Neural cell (in vitro differentiated cells): ENCODE data around the gene AMH. TPM values are rescaled to one million over a fixed set of nuclear protein-coding genes. Genes with fewer than 3 reads are reported as not detected.

Source experiments
- H2AFZ ChIP-seq: fragments of 200-600, 300-800 bp; sonication (generic), shearing (Covaris generic); 2 replicates; pipeline ENCODE4 v1.6.0; 2014; ENCODE audit warnings: low read depth, mild to moderate bottlenecking, antibody characterized with exemption, low read length, moderate library complexity
- H3F3A ChIP-seq: fragments of 200-600 bp; shearing (Covaris generic); 2 replicates; pipeline ENCODE4 v1.6.1; 2016; ENCODE audit warnings: mild to moderate bottlenecking, moderate library complexity, mixed read lengths, antibody characterized with exemption, low read length; ENCODE audit not compliant: insufficient read depth, poor library complexity, severe bottlenecking
- H3K27ac ChIP-seq: fragments of 200-600, 300-800 bp; sonication (generic), shearing (Covaris generic); 2 replicates; pipeline ENCODE4 v1.5.1; 2014; ENCODE audit warnings: mild to moderate bottlenecking, low read length, moderate library complexity
- H3K27me3 ChIP-seq: fragments of 300-800, 200-600 bp; sonication (generic), shearing (Covaris generic); 2 replicates; pipeline ENCODE4 v1.6.0; 2014; ENCODE audit warnings: mild to moderate bottlenecking, low read depth, low read length, moderate library complexity; ENCODE audit not compliant: insufficient read depth
- H3K36me3 ChIP-seq: fragments of 300-800, 200-600 bp; sonication (generic), shearing (Covaris generic); 2 replicates; pipeline ENCODE4 v1.5.1; 2014; ENCODE audit warnings: mild to moderate bottlenecking, antibody characterized with exemption, low read length, moderate library complexity; ENCODE audit not compliant: insufficient read depth
- H3K4me2 ChIP-seq: fragments of 300-800, 200-600 bp; sonication (generic), shearing (Covaris generic); 2 replicates; pipeline ENCODE4 v1.6.0; 2014; ENCODE audit warnings: mild to moderate bottlenecking, low read length
- H3K4me3 ChIP-seq: fragments of 300-800, 200-600 bp; sonication (generic), shearing (Covaris generic); 2 replicates; pipeline ENCODE4 v1.5.1; 2014; ENCODE audit warnings: mild to moderate bottlenecking, low read length, moderate library complexity
- H3K79me2 ChIP-seq: fragments of 200-600 bp; shearing (Covaris generic); replicated peaks from 2 replicates; pipeline ENCODE4 v1.6.0; 2014; ENCODE audit warnings: mild to moderate bottlenecking, low read length, moderate library complexity; ENCODE audit not compliant: insufficient read depth
- H3K9ac ChIP-seq: fragments of 300-800, 200-600 bp; sonication (generic), shearing (Covaris generic); 2 replicates; pipeline ENCODE4 v1.6.1; 2016; ENCODE audit warnings: mild to moderate bottlenecking, low read length, mixed read lengths
- H3K9me2 ChIP-seq: fragments of 200-600 bp; shearing (Covaris generic); 2 replicates; pipeline ENCODE4 v1.6.1; 2016; ENCODE audit warnings: mild to moderate bottlenecking, low read length, mixed read lengths; ENCODE audit not compliant: insufficient read depth
- H3K9me3 ChIP-seq: fragments of 200-600, 300-800 bp; sonication (generic), shearing (Covaris generic); 2 replicates; pipeline ENCODE4 v1.6.1; 2016; ENCODE audit warnings: mild to moderate bottlenecking, mixed run types, low read length, moderate library complexity, mixed read lengths
- H4K20me1 ChIP-seq: fragments of 200-600 bp; shearing (Covaris generic); 2 replicates; pipeline ENCODE4 v1.6.1; 2016; ENCODE audit warnings: mild to moderate bottlenecking, mixed run types; ENCODE audit not compliant: insufficient read depth
- CTCF ChIP-seq: fragments of 450-650 bp; IDR thresholded peaks from 2 replicates; pipeline ENCODE4 v1.5.1; 2014; ENCODE audit warnings: antibody characterized with exemption, mild to moderate bottlenecking, moderate library complexity; ENCODE audit not compliant: poor library complexity, severe bottlenecking
- EP300 ChIP-seq: fragments of 450-650 bp; conservative IDR thresholded peaks from 2 replicates; pipeline ENCODE4 v1.6.1; 2014; ENCODE audit warnings: antibody characterized with exemption, mild to moderate bottlenecking, moderate library complexity; ENCODE audit not compliant: poor library complexity, severe bottlenecking
- EZH2 ChIP-seq: fragments of 200-600, 300-800 bp; shearing (Covaris generic), sonication (generic); IDR thresholded peaks from 2 replicates; pipeline ENCODE4 v1.6.1; 2014; ENCODE audit warnings: antibody characterized with exemption, low read length, borderline replicate concordance, mild to moderate bottlenecking; ENCODE audit not compliant: insufficient read depth, poor library complexity, severe bottlenecking
- MXI1 ChIP-seq: fragments of 450-650 bp; conservative IDR thresholded peaks from 2 replicates; pipeline ENCODE4 v1.6.1; 2014; ENCODE audit warnings: antibody characterized with exemption, mild to moderate bottlenecking; ENCODE audit not compliant: poor library complexity, severe bottlenecking
- POLR2AphosphoS5 ChIP-seq: IDR thresholded peaks from 2 replicates; pipeline ENCODE4 v1.6.1; 2012
- RAD21 ChIP-seq: fragments of 450-650 bp; conservative IDR thresholded peaks from 2 replicates; pipeline ENCODE4 v1.6.1; 2014; ENCODE audit warnings: antibody characterized with exemption, mild to moderate bottlenecking, moderate library complexity
- REST ChIP-seq: IDR thresholded peaks from 2 replicates; pipeline ENCODE4 v1.6.1; 2012; ENCODE audit warnings: borderline replicate concordance
- SMC3 ChIP-seq: fragments of 450-650 bp; conservative IDR thresholded peaks from 2 replicates; pipeline ENCODE4 v1.6.1; 2014; ENCODE audit warnings: antibody characterized with exemption, mild to moderate bottlenecking, moderate library complexity; ENCODE audit not compliant: poor library complexity
- TAF1 ChIP-seq: IDR thresholded peaks from 2 replicates; pipeline ENCODE4 v1.6.1; 2012; ENCODE audit warnings: low read depth
- polyA plus RNA-seq: library from polyadenylated mRNA; depleted of rRNA; stranded (reverse); fragments of >200 nt; gene quantifications from 2 replicates; pipeline ENCODE4 v1.2.3, GENCODE V29; 2014

The AMH gene
- polyA plus RNA-seq, 1 donor from 2014 or later: 57.5 TPM

GRCh38 chr19:2286402-2287140 is 37.4 kb downstream of the AMH start:
- no peaks in the 10 kb centered on the region for H3K9me3 ChIP-seq
- no peaks in the 10 kb centered on the region for H3K9me2 ChIP-seq
- no peaks in the 10 kb centered on the region for H4K20me1 ChIP-seq
- H3F3A ChIP-seq: no peaks in the 10 kb centered on the region
- H3K27ac ChIP-seq: no peak overlapping the region
- no peak overlapping the region for H3K4me3 ChIP-seq
- no peaks in the 10 kb centered on the region for H3K79me2 ChIP-seq
- H3K4me2 ChIP-seq: no peak overlapping the region
- H3K27me3 ChIP-seq: peaks cover 62% of the 10 kb centered on the region
- H2AFZ ChIP-seq: no peak overlapping the region
- H3K36me3 ChIP-seq: no peaks in the 10 kb centered on the region
- no peak overlapping the region for H3K9ac ChIP-seq
- TF ChIP-seq POLR2AphosphoS5 (no peak), REST (no peak), MXI1 (no peak), RAD21 (no peak), EP300 (no peak), EZH2 (no peak), SMC3 (no peak), TAF1 (no peak), CTCF (no peak)

GRCh38 chr19:2287585-2288337 is 38.6 kb downstream of the AMH start:
- Histone ChIP-seq H2AFZ (no peak overlapping the region), H3K4me3 (no peak overlapping the region), H3K9me2 (no peaks in the 10 kb centered on the region), H3K27ac (no peak overlapping the region), H3K9me3 (no peaks in the 10 kb centered on the region), H3K4me2 (no peak overlapping the region), H3K79me2 (no peaks in the 10 kb centered on the region), H3K36me3 (no peaks in the 10 kb centered on the region), H3K9ac (no peak overlapping the region), H3F3A (no peaks in the 10 kb centered on the region), H4K20me1 (no peaks in the 10 kb centered on the region), H3K27me3 (peaks cover 59% of the 10 kb centered on the region)
- no peak for TF ChIP-seq EP300
- no peak for TF ChIP-seq MXI1
- no peak for TF ChIP-seq TAF1
- no peak for TF ChIP-seq EZH2
- TF ChIP-seq REST: no peak
- TF ChIP-seq RAD21: no peak
- no peak for TF ChIP-seq SMC3
- no peak for TF ChIP-seq POLR2AphosphoS5
- TF ChIP-seq CTCF: no peak
